Upper lobe of left lung (tissue), 4 donors: ENCODE data around the gene TLCD3A.

Experiments used
- EP300 ChIP-seq, 4 donors: sonication (generic); formaldehyde crosslinking; IDR thresholded peaks; one replicate each; pipeline ENCODE4 v1.5.1; 2017; ENCODE audit warnings: antibody characterized with exemption in 4 of 4, control low read depth in 2 of 4
- POLR2A ChIP-seq, 4 donors: fragments of 450-650 bp; IDR thresholded peaks; one replicate each; pipeline ENCODE4 v1.5.1; 2016 to 2017; ENCODE audit warnings: antibody characterized with exemption in 4 of 4, mild to moderate bottlenecking in 2 of 4
- POLR2AphosphoS5 ChIP-seq, 2 donors: sonication (generic); formaldehyde crosslinking; IDR thresholded peaks; one replicate each; pipeline ENCODE4 v1.5.1; 2017; ENCODE audit warnings: antibody characterized with exemption in 2 of 2
- TF ChIP-seq, protein P1 (sequence below), 6 experiments: fragments of 450-650 bp in 4 of 6; fragments of 200-600 bp in 2 of 6; sonication (generic) in 2 of 6; IDR thresholded peaks; one replicate each; pipeline ENCODE4 v1.5.1; 2016 to 2019; ENCODE audit warnings: antibody characterized with exemption in 6 of 6

DNA sequence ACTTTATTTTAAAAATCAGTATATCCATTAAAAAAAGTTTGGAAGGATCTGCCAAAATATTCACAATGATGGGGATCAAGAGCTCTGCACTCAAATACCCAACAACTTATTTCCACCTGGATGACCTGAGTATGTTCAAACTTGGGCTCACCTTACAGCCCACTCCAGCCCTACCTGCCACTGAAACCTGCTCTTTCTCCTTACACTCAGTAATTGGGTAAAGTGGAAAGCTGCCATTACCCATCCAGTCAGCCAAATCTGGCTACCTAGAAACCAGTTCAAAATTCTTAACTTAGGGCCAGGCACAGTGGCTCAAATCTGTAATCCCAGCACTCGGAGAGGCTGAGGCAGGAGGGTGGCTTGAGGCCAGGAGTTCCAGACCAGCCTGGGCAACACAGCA is 27.4 kb upstream of the TLCD3A start:
- TF ChIP-seq, protein P1, sequence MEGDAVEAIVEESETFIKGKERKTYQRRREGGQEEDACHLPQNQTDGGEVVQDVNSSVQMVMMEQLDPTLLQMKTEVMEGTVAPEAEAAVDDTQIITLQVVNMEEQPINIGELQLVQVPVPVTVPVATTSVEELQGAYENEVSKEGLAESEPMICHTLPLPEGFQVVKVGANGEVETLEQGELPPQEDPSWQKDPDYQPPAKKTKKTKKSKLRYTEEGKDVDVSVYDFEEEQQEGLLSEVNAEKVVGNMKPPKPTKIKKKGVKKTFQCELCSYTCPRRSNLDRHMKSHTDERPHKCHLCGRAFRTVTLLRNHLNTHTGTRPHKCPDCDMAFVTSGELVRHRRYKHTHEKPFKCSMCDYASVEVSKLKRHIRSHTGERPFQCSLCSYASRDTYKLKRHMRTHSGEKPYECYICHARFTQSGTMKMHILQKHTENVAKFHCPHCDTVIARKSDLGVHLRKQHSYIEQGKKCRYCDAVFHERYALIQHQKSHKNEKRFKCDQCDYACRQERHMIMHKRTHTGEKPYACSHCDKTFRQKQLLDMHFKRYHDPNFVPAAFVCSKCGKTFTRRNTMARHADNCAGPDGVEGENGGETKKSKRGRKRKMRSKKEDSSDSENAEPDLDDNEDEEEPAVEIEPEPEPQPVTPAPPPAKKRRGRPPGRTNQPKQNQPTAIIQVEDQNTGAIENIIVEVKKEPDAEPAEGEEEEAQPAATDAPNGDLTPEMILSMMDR (IDR thresholded peaks at IDR 0.05), result no peak
- no peak for TF ChIP-seq POLR2A (IDR thresholded peaks at IDR 0.05)
- no peak for TF ChIP-seq EP300 (IDR thresholded peaks at IDR 0.05)
- TF ChIP-seq POLR2AphosphoS5 (IDR thresholded peaks at IDR 0.05), result no peak
